HCT116 (cell line): Measurements from ENCODE around the gene PHF19. TPM values are rescaled to one million over a fixed set of nuclear protein-coding genes. Genes with fewer than 3 reads are reported as not detected.

ENCODE experiments used
- ATAC-seq: fragments of 200-7000 bp; cut with Tn5 transposase; 2 replicates; pipeline ENCODE4 v1.9.1; 2020; ENCODE audit warnings: mild to moderate bottlenecking, moderate library complexity
- BruUV-seq: library from RNA; stranded (reverse); fragments of 400-500 nt; replicated peaks from 2 replicates; lab custom pipeline; 2021; lab: Mats Ljungman, UMichigan
- CTCF ChIA-PET: fragments of 300-600 bp; sonication (Branson Sonifier 250); formaldehyde crosslinking; loops from one replicate; lab custom pipeline; 2021; ENCODE audit warnings: antibody characterized with exemption; lab: Charles Lee
- POLR2A ChIA-PET: fragments of 300-600, 350-600 bp; sonication (Branson Sonifier 250); formaldehyde crosslinking; loops from one replicate; lab custom pipeline; 2021; ENCODE audit warnings: antibody characterized with exemption; lab: Charles Lee
- RAD21 ChIA-PET, 2 experiments: fragments of 300-600 bp; sonication (Branson Sonifier 250); formaldehyde crosslinking; loops; one replicate each; lab custom pipeline; 2023; ENCODE audit warnings: low total read pairs in 2 of 2; ENCODE audit not compliant: uncharacterized antibody in 2 of 2, unreplicated experiment in 2 of 2, low non-redundant PET in 1 of 2; lab: Charles Lee
- DNase-seq: peaks from one replicate; pipeline ENCODE4 v3.0.0-alpha.2; 2010; ENCODE audit warnings: low read depth, low spot score
- H2AFZ ChIP-seq: fragments of 200-600 bp; shearing (Covaris generic), sonication (generic); 2 replicates; pipeline ENCODE4 v1.6.1; 2017; ENCODE audit warnings: low read depth, mixed run types, mixed read lengths, antibody characterized with exemption, low read length; ENCODE audit not compliant: poor library complexity, severe bottlenecking
- H3K27ac ChIP-seq: 2 replicates; pipeline ENCODE4 v1.5.1; 2012; ENCODE audit warnings: low read depth, low read length
- H3K27me3 ChIP-seq: fragments of 200-600 bp; sonication (generic); 2 replicates; pipeline ENCODE4 v1.6.1; 2016; ENCODE audit warnings: mixed run types, low read length, mixed read lengths; ENCODE audit not compliant: insufficient read depth
- H3K36me3 ChIP-seq, 2 experiments: fragments of 200-500 bp in 1 of 2; fragments of 200-600 bp in 1 of 2; sonication (Bioruptor generic) in 1 of 2; sonication (generic) in 1 of 2; 2 replicates each; pipeline versions ENCODE4 v1.5.1 to v1.6.1; 2014 to 2016; ENCODE audit warnings: low read length in 2 of 2, inconsistent platforms in 1 of 2, mixed read lengths in 1 of 2, mixed run types in 1 of 2; ENCODE audit not compliant: insufficient read depth in 2 of 2, control insufficient read depth in 1 of 2
- H3K4me1 ChIP-seq, 2 experiments: fragments of 200-600 bp in 1 of 2; sonication (generic) in 1 of 2; 2 replicates each; pipeline versions ENCODE4 v1.5.1 to v1.6.1; 2012 to 2017; ENCODE audit warnings: low read length in 2 of 2, inconsistent platforms in 1 of 2, mild to moderate bottlenecking in 1 of 2, mixed read lengths in 1 of 2, mixed run types in 1 of 2, moderate library complexity in 1 of 2; ENCODE audit not compliant: insufficient read depth in 2 of 2, control insufficient read depth in 1 of 2
- H3K4me2 ChIP-seq: fragments of 200-600 bp; sonication (generic); 2 replicates; pipeline ENCODE4 v1.6.1; 2017; ENCODE audit warnings: mixed run types, low read length, mixed read lengths
- H3K4me3 ChIP-seq, 2 experiments: fragments of 200-600 bp in 1 of 2; sonication (generic) in 1 of 2; replicated peaks in 1 of 2; 2 replicates each; pipeline ENCODE4 v1.5.1; 2011 to 2016; ENCODE audit warnings: low read length in 2 of 2, control low read depth in 1 of 2, low read depth in 1 of 2, mild to moderate bottlenecking in 1 of 2, mixed read lengths in 1 of 2, mixed run types in 1 of 2
- H3K79me2 ChIP-seq: fragments of 200-600 bp; sonication (generic); 2 replicates; pipeline ENCODE4 v1.6.1; 2017; ENCODE audit warnings: mild to moderate bottlenecking, mixed run types, low read length, moderate library complexity, mixed read lengths; ENCODE audit not compliant: insufficient read depth
- H3K9ac ChIP-seq: fragments of 200-600 bp; sonication (generic); 2 replicates; pipeline ENCODE4 v1.6.1; 2016; ENCODE audit warnings: low read length, mixed read lengths
- H3K9me2 ChIP-seq: fragments of 200-600 bp; sonication (generic), shearing (Covaris generic); 2 replicates; pipeline ENCODE4 v1.6.1; 2017; ENCODE audit warnings: mixed run types, mild to moderate bottlenecking, moderate library complexity; ENCODE audit not compliant: insufficient read depth
- H3K9me3 ChIP-seq, 2 experiments: fragments of 200-500 bp in 1 of 2; fragments of 200-600 bp in 1 of 2; sonication (Bioruptor generic) in 1 of 2; sonication (generic) in 1 of 2; 2 replicates each; pipeline ENCODE4 v1.6.1; 2014 to 2017; ENCODE audit warnings: low read length in 2 of 2, mixed read lengths in 2 of 2, inconsistent platforms in 1 of 2, low read depth in 1 of 2, mild to moderate bottlenecking in 1 of 2, mixed run types in 1 of 2, moderate library complexity in 1 of 2; ENCODE audit not compliant: control insufficient read depth in 1 of 2, insufficient read depth in 1 of 2
- H4K20me1 ChIP-seq: fragments of 200-600 bp; sonication (generic), shearing (Covaris generic); 2 replicates; pipeline ENCODE4 v1.6.1; 2017; ENCODE audit warnings: mixed run types, mild to moderate bottlenecking, moderate library complexity; ENCODE audit not compliant: insufficient read depth
- CBX3 ChIP-seq: IDR thresholded peaks from 2 replicates; pipeline ENCODE4 v1.6.1; 2012; ENCODE audit warnings: low read depth
- CEBPB ChIP-seq: IDR thresholded peaks from 2 replicates; pipeline ENCODE4 v1.6.1; 2012; ENCODE audit warnings: low read depth
- EGR1 ChIP-seq: IDR thresholded peaks from 2 replicates; pipeline ENCODE4 v1.6.1; 2012; ENCODE audit warnings: low read depth
- ELF1 ChIP-seq: IDR thresholded peaks from 2 replicates; pipeline ENCODE4 v1.6.1; 2012; ENCODE audit warnings: low read depth, borderline replicate concordance
- EZH2phosphoT487 ChIP-seq: fragments of 200-600 bp; IDR thresholded peaks from 2 replicates; pipeline ENCODE4 v1.6.1; 2018; ENCODE audit warnings: antibody characterized with exemption, borderline replicate concordance
- FOSL1 ChIP-seq: IDR thresholded peaks from 2 replicates; pipeline ENCODE4 v1.6.1; 2012; ENCODE audit warnings: low read depth
- JUND ChIP-seq: IDR thresholded peaks from 2 replicates; pipeline ENCODE4 v1.6.1; 2012
- POLR2A ChIP-seq: IDR thresholded peaks from 2 replicates; pipeline ENCODE4 v1.7.0; 2011; ENCODE audit warnings: borderline replicate concordance; ENCODE audit not compliant: insufficient read depth, insufficient read length; ENCODE audit errors: extremely low read depth
- POLR2AphosphoS5 ChIP-seq: IDR thresholded peaks from 2 replicates; pipeline ENCODE4 v1.6.1; 2011; ENCODE audit warnings: mild to moderate bottlenecking, low read depth, low read length, moderate library complexity
- RAD21 ChIP-seq: IDR thresholded peaks from 2 replicates; pipeline ENCODE4 v1.6.1; 2012; ENCODE audit warnings: low read depth, mild to moderate bottlenecking
- SIN3A ChIP-seq: IDR thresholded peaks from 2 replicates; pipeline ENCODE4 v1.6.1; 2012; ENCODE audit warnings: low read depth
- SP1 ChIP-seq: IDR thresholded peaks from 2 replicates; pipeline ENCODE4 v1.6.1; 2012; ENCODE audit warnings: low read depth
- SRF ChIP-seq: IDR thresholded peaks from 2 replicates; pipeline ENCODE4 v1.6.1; 2012; ENCODE audit warnings: low read depth
- TCF7L2 ChIP-seq: IDR thresholded peaks from 2 replicates; pipeline ENCODE4 v1.7.0; 2011; ENCODE audit warnings: borderline replicate concordance, inconsistent platforms; ENCODE audit not compliant: insufficient read depth, insufficient read length; ENCODE audit errors: extremely low read depth
- YY1 ChIP-seq: IDR thresholded peaks from 2 replicates; pipeline ENCODE4 v1.6.1; 2011; ENCODE audit warnings: low read length, low read depth, moderate library complexity, mild to moderate bottlenecking; ENCODE audit not compliant: insufficient replicate concordance; ENCODE audit errors: extremely low read depth
- ZFX ChIP-seq: fragments of 450-650 bp; IDR thresholded peaks from 2 replicates; pipeline ENCODE4 v1.6.1; 2017
- ZNF274 ChIP-seq: fragments of 200-500 bp; sonication (Bioruptor generic); IDR thresholded peaks from 2 replicates; pipeline ENCODE4 v1.6.1; 2014; ENCODE audit warnings: mild to moderate bottlenecking, low read depth, low read length, inconsistent platforms
- intact Hi-C: fragments of 100-400 bp; cut with micrococcal nuclease; formaldehyde crosslinking; loops from 2 replicates; pipeline ENCODE4 v1.10.0; 2022
- total RNA-seq: library from RNA; stranded (reverse); gene quantifications from one replicate; pipeline ENCODE4 v1.2.1, GENCODE V29; 2021; ENCODE audit not compliant: unreplicated experiment
- TF ChIP-seq, protein P1 (sequence below): IDR thresholded peaks from 2 replicates; pipeline ENCODE4 v1.6.1; 2012
- TF ChIP-seq, protein P2 (sequence below): IDR thresholded peaks from 2 replicates; pipeline ENCODE4 v1.6.1; 2012
- TF ChIP-seq, protein P3 (sequence below): IDR thresholded peaks from 2 replicates; pipeline ENCODE4 v1.6.1; 2011; ENCODE audit warnings: mild to moderate bottlenecking, low read length, moderate library complexity; ENCODE audit not compliant: insufficient replicate concordance; ENCODE audit errors: extremely low read depth
- TF ChIP-seq, protein P4 (sequence below), 3 experiments: fragments of 200-600 bp in 1 of 3; sonication (generic) in 1 of 3; IDR thresholded peaks in 2 of 3; conservative IDR thresholded peaks in 1 of 3; 2 replicates each; pipeline ENCODE4 v1.5.1; 2012 to 2017; ENCODE audit warnings: low read depth in 2 of 3, low read length in 2 of 3, antibody characterized with exemption in 1 of 3, borderline replicate concordance in 1 of 3, control low read depth in 1 of 3, mild to moderate bottlenecking in 1 of 3, mixed read lengths in 1 of 3, mixed run types in 1 of 3, moderate library complexity in 1 of 3; ENCODE audit not compliant: insufficient read depth in 1 of 3

The PHF19 gene
- total RNA-seq, 1 experiment from 2014 or later: 74.0 TPM

DNA sequence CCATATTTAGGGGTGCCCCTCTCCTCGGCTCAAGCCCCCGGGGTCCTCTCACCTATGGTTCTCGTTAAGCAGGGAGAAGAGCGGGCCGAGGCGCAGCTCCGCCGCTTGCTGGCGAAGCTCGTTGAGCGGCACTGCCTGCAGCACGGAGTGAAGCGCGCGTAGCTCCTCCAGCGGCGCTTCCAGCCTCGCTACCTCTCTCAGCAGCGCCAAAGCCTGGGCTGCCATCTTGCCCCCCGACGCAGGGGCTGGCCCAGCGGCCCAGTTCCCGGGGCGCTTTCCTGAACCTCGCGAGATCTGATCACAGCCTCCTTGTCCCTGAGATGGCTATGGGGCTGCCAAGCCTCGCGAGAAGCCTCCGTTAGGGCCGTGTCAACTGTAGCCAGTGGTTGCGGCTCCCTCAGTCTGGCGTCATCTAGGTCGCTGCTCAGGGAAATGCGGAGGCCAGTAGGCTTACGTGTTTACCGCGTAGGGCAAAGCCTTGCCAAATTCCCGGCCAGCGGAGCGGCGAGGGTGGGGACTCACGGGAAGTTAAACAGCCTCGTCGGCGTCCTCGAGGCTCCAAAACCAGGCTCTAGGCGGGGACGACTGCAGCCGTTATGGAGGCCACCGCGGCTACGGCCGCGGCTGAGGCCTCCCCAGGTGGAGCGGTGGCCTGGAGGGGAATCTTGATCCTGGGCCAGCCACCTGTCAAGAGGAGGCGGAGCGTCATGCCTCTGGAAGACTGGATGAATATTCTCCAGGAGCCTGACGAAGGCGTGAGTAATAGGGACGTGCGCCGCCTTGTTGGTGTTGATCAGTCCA lies 34.1 kb downstream of the PHF19 start, which contains the start of gene PSMD5:
TSS of gene PSMD5 (minus strand) at position 238 of the 801 bp plus-strand sequence. CDS start at position 225, 13 bp downstream.
- ATAC-seq (peak; percentile 99), DNase-seq (peak; percentile 99)
- H3K9ac ChIP-seq: peak within 1 kb of the TSS; percentile 94
- H3K4me2 ChIP-seq: peak within 1 kb of the TSS; percentile 89
- ChIA-PET POLR2A (interaction anchor here (0.7 to 1.2 kb wide), 3 partner anchors 30 to 50 kb away, joined by 3 read pairs; partner anchors contain the start of gene FBXW2), CTCF (no interaction called here), RAD21 (no interaction called here)
- H3K27ac ChIP-seq: peak within 1 kb of the TSS; percentile 65
- H3K4me1 ChIP-seq: peaks cover 9 to 20% of the 10 kb centered on the region in 2 experiments
- H4K20me1 ChIP-seq: no peaks in the 10 kb centered on the region
- no peak within 1 kb of the TSS for H2AFZ ChIP-seq
- no peaks in the 10 kb centered on the region; a peak in 1 of 4 replicates for H3K36me3 ChIP-seq
- no peaks in the 10 kb centered on the region for H3K27me3 ChIP-seq
- intact Hi-C loops: loop anchor here (1.0 to 2.0 kb wide), 2 partner anchors 26 to 93 kb away; no protein-coding TSS in a partner anchor
- BruUV-seq: no TSS peak
- H3K79me2 ChIP-seq: peaks cover 49% of the 10 kb centered on the region
- H3K9me2 ChIP-seq: no peaks in the 10 kb centered on the region
- no peaks in the 10 kb centered on the region for H3K9me3 ChIP-seq
- H3K4me3 ChIP-seq: peak within 1 kb of the TSS; percentile 88 to 99
- TF ChIP-seq SIN3A: peak; percentile 81
- no peak for TF ChIP-seq EZH2phosphoT487
- no peak for TF ChIP-seq EGR1
- no peak for TF ChIP-seq RAD21
- TF ChIP-seq ZNF274: no peak
- TF ChIP-seq FOSL1: no peak; the same call in 1 of the 2 replicates
- peak; percentile 69; the same call in 1 of the 2 replicates for TF ChIP-seq SRF
- TF ChIP-seq POLR2A: peak; percentile 96
- TF ChIP-seq, protein P1, sequence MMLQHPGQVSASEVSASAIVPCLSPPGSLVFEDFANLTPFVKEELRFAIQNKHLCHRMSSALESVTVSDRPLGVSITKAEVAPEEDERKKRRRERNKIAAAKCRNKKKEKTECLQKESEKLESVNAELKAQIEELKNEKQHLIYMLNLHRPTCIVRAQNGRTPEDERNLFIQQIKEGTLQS: no peak
- peak; percentile 34 for TF ChIP-seq JUND
- TF ChIP-seq, protein P2, sequence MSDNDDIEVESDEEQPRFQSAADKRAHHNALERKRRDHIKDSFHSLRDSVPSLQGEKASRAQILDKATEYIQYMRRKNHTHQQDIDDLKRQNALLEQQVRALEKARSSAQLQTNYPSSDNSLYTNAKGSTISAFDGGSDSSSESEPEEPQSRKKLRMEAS: peak; percentile 92
- peak; percentile 62 for TF ChIP-seq SP1
- TF ChIP-seq CEBPB: no peak
- TF ChIP-seq TCF7L2: peak; percentile 30
- peak; percentile 77 for TF ChIP-seq ZFX
- TF ChIP-seq YY1: peak; percentile 95
- TF ChIP-seq, protein P3, sequence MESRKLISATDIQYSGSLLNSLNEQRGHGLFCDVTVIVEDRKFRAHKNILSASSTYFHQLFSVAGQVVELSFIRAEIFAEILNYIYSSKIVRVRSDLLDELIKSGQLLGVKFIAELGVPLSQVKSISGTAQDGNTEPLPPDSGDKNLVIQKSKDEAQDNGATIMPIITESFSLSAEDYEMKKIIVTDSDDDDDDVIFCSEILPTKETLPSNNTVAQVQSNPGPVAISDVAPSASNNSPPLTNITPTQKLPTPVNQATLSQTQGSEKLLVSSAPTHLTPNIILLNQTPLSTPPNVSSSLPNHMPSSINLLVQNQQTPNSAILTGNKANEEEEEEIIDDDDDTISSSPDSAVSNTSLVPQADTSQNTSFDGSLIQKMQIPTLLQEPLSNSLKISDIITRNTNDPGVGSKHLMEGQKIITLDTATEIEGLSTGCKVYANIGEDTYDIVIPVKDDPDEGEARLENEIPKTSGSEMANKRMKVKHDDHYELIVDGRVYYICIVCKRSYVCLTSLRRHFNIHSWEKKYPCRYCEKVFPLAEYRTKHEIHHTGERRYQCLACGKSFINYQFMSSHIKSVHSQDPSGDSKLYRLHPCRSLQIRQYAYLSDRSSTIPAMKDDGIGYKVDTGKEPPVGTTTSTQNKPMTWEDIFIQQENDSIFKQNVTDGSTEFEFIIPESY: peak; percentile 100
- TF ChIP-seq ELF1: no peak; the same call in 1 of the 2 replicates
- peak; percentile 89 for TF ChIP-seq CBX3
- peak; percentile 90 for TF ChIP-seq POLR2AphosphoS5
- TF ChIP-seq, protein P4, sequence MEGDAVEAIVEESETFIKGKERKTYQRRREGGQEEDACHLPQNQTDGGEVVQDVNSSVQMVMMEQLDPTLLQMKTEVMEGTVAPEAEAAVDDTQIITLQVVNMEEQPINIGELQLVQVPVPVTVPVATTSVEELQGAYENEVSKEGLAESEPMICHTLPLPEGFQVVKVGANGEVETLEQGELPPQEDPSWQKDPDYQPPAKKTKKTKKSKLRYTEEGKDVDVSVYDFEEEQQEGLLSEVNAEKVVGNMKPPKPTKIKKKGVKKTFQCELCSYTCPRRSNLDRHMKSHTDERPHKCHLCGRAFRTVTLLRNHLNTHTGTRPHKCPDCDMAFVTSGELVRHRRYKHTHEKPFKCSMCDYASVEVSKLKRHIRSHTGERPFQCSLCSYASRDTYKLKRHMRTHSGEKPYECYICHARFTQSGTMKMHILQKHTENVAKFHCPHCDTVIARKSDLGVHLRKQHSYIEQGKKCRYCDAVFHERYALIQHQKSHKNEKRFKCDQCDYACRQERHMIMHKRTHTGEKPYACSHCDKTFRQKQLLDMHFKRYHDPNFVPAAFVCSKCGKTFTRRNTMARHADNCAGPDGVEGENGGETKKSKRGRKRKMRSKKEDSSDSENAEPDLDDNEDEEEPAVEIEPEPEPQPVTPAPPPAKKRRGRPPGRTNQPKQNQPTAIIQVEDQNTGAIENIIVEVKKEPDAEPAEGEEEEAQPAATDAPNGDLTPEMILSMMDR (IDR thresholded peaks at IDR 0.05 in 2 of 3, conservative IDR thresholded peaks at IDR 0.05 in 1 of 3; ENCODE audit: borderline replicate concordance in 1 of 3, insufficient read depth in 1 of 3, low read depth in 2 of 3, low read length in 2 of 3): no peak
